Sciatic nerve (tissue), 2 donors: ENCODE measurements around the gene GNB5. TPM values are rescaled to one million over a fixed set of nuclear protein-coding genes. Genes with fewer than 3 reads are reported as not detected.

Experiments used
- ATAC-seq: fragments of 200-7000 bp; cut with Tn5 transposase; one replicate; pipeline ENCODE4 v1.9.1; 2020; ENCODE audit warnings: mild to moderate bottlenecking, moderate library complexity
- DNase-seq: peaks from one replicate; pipeline ENCODE4 v3.0.0-alpha.2; 2020; ENCODE audit warnings: low spot score
- intact Hi-C: fragments of 100-400 bp; cut with DNase I; formaldehyde crosslinking; loops from one replicate; pipeline ENCODE4 v1.14.2; 2022
- total RNA-seq: library from RNA; stranded (reverse); fragmentation: NEBNext Ultra II Directional; extraction: Animal tissue kit (Norgen Biotek cat#: 25700); gene quantifications from one replicate; pipeline ENCODE4 v1.2.1, GENCODE V29; 2021
- donor health status: DM: no; HTN: no; CAD: no.
- donor health status: DM: no; HTN: no; CAD: no.

Gene GNB5
- total RNA-seq, 1 donor from 2014 or later: 12.8 TPM

DNA sequence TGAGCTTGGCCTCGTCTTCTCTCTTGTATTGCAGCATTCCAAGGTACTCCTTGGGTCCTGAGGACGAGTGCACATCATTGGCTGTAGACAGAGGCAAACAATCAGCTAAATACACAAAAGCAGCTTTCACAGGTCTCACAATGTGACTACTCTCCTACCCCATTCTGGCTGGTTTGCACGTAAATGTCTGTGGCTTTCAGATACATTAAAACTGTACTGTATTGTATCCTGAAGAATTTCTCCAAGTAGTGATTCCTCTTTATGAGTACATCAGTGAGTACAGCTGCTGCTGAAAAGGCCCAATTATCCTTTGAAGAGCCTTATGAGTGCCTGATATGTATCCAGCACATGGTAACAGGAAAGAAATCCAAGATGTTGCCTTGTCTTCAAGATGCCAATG is 22.0 kb upstream of the GNB5 start:
- no peak for ATAC-seq
- intact Hi-C loops: no loop called here
- DNase-seq: no peak

DNA sequence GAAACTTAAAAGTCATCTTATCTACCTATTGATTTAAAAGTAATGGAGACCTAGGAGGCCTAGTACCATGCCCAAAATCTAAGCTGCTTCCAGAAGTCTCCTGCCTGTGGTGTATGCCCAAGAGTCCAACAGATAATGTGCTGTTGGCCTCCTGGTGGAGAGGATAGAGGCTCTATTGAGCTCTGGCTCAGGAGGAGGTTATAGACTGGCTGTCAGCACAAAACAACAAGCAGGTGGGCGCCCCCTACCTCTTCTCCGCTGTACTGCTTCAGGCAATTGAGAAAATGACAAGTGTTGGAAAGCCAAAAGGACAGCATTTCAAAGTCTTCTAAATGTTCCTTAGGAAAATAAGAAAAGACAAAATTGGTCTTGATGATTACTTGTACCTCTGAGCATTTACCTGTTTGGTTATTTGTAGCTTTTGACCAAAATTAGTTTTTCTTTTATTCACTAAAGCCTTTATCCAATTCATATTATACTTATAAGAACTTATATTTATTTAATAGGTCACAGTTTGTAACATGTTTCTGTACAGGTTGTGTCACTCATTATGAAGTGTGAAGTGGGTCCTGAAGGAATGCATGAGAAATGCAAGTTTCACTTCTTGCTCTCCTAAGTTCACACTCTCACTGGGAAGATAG is 17.2 kb upstream of the GNB5 start:
- intact Hi-C loops: no loop called here
- DNase-seq (no peak), ATAC-seq (no peak)

DNA sequence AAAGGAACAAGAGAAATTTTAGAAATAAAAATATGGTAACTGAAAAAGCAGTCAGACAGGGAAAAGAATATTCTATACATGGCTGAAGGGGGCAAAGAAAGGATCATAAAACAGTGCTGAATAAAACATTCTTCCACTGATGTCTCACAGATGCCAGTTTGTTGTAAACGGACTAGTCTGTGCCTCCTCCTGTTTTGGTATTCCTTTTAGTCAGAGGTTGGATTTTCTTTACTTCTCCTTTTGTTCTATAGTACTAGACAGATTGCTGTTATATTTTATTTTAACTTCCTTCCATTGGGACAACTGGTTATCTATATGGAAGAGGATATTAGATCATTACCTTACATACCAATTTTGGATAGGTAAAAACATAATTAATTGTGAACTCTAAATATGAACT is 16.0 kb upstream of the GNB5 start:
- intact Hi-C loops: no loop called here
- DNase-seq (no peak), ATAC-seq (no peak)

DNA sequence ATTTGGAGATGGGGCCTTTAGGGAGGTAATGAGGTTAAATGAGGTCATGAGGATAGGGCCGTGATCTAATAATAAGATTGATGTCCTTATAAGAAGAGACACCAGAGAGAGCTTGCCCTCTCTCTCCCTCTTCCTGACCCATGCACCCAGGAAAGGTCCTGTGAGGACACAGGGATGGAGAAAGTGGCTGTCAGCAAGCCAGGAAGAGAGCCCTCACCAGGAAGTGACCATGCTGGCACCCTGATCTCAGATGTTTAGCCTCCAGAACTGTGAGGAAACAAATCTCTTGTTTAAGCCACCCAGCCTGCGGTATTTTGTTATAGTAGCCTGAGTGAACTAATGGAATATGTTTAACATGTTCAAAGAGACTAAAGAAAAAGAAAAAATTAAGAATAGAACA is 15.3 kb upstream of the GNB5 start:
- ATAC-seq: no peak
- intact Hi-C loops: no loop called here
- no peak for DNase-seq

DNA sequence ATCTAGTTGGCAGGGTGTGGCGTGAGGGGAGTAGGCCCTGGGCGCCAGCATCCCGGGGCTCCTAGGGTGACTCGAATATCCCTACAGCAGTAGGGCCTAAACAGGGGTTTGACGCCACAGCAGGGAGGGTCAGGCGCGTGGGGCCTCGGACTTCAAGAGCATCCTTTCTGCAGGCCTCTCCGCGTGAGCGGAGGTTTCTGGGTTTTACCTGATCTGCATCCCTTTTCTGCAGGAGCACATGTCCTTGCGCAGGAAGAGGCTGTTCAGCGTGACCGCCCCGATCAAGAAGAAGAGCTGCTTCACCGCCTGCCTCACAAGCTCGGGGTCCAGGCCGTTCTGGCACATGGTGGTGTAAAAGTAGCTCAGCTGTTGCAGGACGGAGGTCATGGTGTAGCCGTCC is 13.5 kb upstream of the GNB5 start:
- ATAC-seq (no peak), DNase-seq (no peak)
- intact Hi-C loops: no loop called here

DNA sequence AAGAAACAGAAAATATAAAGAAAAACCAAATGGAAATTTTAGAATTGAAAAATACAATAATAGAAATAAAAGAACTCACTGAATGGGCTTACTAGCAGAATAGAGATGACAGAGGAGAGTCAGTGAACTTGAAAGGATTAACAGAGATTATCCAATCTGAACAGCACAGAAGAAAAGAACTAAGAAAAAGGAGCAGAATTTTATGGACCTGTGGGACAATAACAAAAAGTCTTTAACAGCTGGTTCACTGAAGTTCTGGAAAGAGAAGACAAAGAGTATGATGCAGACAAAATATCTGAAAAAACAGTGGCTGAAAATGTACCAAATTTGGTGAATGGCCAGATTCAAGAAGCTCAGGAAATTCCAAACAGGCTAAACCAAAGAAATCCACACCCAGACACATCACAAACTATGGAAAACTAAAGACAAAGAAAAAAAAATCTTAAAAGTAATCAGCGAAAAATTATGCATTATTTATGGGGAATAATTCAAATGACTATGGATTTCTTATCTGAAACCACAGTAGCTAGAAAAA is 9.7 kb upstream of the GNB5 start:
- intact Hi-C loops: no loop called here
- DNase-seq (no peak), ATAC-seq (no peak)

DNA sequence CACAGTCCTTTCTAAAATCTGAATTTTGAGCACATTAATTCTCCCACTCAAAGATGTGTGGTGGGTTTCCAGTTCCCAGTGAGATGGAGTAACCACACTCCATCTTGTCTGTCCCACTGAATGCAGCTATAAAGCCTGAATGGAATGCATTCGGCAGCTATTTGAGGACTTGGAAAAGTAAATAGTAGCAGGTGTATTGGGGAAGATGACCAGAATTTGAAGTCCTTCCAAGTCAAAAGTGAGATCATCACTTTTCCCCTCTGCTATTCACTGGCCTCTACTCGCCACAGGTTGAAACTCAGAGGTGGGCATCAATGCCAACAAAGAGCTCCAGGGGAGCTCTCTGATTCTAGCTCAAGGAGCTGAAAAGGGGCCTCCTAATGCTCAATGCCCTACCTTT is 8.1 kb upstream of the GNB5 start:
- intact Hi-C loops: no loop called here
- DNase-seq (no peak), ATAC-seq (no peak)

DNA sequence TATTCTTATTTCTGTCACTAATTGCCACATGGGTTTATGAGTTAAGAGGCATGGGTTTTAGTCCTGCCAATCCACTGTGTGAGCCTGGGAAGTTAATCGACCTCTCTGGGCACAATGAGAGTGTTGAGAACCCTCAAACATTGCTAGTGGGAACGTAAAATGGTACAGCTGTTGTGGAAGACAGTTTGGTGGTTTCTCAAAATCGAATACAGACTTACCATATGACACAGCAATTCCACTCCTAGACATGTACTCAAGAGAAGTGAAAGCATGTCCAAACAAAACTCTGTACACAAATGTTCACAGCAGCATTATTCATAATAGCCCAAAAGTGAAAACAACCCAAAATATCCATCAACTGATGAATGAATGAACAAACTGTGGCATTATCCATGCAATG is 5.7 kb upstream of the GNB5 start:
- ATAC-seq (no peak), DNase-seq (no peak)
- intact Hi-C loops: no loop called here

DNA sequence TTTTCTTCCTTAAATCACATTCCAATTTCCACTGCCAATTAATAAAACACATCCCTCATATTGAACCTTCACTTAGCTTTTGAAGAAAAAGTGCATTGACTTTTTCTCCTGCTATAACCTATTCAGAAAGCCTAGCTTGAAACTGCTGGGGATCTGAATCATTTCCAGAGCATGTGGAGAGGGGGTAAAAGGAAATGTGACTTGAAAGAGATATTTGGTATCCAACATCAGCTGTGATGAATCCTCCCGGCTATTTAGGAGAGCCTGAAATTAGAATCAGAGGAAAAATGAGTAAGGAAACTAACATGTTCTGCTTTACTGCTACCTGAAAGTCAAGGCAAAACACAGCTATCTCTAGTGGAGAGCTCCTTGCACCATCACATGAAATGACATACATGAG is 2.6 kb upstream of the GNB5 start:
- ATAC-seq (no peak), DNase-seq (no peak)
- intact Hi-C loops: no loop called here

DNA sequence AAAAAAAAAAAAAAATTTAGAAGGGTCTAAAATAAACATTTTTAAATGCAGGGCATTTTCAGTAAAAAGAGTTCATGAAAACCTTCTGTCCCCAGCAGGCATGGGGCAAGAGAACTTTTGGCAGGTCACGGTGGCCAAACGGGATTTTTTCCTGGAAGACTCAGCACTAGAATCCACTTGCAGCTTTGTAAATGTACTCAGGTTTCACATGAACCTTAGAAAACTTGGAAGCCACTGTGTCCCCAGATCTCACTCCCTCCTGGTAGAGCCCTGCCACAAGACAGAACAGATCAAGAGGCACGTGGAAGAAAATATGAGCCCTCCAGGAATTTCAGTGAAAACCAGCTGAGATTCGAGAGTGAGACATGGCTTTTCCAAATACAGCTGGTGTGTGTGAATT is 2.1 kb upstream of the GNB5 start:
- intact Hi-C loops: no loop called here
- DNase-seq: no peak
- no peak for ATAC-seq

DNA sequence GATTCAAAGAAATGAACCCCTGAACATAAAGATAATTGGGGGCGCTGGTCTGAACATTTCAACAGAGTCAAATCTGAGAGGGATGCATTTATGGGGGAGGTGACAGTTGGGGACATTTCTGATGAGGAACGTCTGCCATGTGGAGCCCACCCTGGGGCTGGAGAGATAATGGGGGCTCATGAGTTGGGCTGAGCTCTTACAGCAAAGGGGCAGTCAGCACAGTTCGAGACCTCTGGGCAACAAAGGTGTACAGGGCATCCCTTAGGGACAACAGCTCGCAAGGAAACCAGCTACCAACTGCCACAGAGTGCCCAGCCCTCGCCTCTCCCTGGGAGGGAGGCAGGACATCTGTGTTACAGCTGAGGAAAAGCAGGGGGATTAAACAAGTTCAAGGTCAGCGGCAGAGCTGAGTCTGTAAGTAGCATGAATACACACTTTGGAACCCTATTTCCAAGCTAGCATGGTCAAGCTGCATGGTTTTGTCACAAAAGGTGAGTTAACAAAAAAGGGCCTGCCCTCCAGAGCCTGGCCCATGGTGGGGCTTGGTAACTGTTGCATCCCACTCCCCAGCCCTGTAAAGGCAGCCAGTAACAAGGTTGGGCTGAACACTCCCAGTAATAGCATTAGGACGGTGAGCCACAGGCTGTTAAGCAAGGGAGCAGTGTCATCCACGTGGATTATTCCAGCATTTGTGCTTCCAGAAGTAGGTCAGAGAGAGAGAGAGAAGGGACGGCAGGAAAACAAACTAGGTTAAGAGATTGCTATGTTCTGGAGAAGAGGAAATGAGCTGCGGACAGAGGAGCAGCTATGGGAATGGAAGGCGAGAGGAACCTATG is 4.3 kb downstream of the GNB5 start:
- ATAC-seq (no peak), DNase-seq (no peak)
- intact Hi-C loops: no loop called here

DNA sequence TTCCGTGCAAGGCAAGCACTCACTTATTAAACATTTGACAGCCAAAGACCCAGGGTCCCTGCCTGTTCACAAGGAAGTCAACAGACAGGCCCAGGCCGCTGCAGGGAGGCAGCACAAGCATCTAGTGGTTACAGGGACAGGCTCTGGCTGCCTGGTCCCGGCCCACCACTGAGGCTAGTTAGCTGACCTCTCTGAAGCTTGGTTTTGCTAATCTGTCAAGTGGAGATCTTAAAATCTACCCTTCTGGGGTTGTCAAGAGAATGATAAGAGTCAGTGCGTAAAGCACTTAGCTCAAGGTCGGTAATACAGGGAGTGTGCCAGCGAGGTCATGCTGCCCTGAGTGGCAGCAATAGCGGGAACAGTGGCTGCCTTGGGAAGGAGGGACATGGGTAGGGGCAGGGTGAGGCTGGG is 6.0 kb downstream of the GNB5 start:
- ATAC-seq (no peak), DNase-seq (no peak)
- intact Hi-C loops: no loop called here

DNA sequence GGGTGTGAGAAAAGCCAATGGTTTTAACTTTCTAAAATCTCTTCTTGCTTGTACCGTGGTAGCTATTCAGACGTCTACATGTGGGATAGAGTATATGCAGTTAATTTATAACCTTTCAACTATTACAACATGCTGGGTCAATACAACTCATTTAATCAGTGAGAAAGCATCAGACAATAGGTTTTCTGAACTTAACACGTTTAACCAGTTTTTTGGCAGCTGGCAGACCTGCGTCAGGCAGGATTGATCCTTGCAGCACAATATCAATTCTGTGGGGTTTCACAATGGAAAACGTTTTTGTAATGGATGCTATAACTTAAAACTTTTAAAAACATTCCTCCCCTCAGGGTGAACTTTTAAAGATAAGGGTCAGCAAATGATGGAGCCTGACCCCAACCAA is 6.5 kb downstream of the GNB5 start:
- DNase-seq (no peak), ATAC-seq (no peak)
- intact Hi-C loops: no loop called here

DNA sequence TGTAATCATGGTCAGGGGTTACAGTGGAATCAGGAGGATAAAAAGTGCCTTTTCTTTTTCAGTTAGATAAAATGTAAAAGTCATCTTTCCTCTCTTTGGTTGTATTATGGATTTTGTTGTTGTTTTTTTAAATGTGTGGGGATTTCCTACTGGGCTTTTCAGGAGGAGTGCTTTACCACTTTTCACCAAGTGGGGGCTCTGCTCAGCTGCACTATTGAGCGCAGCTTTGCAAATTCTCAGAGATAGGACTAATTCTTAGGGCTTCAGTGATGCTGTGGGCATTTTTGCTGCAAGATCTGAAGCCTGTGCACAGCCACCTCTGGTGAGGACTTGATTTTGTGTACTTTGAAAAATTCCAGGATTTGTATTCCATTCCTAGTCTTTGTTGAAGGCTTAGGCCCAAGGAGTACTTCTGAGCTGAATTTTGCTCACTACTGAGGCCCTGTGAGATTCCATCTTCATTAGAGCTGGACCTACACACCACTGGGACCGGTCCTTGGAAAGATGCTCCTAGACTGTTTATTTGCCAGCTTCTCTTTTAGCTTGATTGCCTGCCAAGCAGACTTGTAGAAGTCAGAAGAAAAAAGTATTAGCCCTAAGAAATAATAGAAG is 7.5 kb downstream of the GNB5 start:
- no peak for DNase-seq
- intact Hi-C loops: no loop called here
- ATAC-seq: no peak

DNA sequence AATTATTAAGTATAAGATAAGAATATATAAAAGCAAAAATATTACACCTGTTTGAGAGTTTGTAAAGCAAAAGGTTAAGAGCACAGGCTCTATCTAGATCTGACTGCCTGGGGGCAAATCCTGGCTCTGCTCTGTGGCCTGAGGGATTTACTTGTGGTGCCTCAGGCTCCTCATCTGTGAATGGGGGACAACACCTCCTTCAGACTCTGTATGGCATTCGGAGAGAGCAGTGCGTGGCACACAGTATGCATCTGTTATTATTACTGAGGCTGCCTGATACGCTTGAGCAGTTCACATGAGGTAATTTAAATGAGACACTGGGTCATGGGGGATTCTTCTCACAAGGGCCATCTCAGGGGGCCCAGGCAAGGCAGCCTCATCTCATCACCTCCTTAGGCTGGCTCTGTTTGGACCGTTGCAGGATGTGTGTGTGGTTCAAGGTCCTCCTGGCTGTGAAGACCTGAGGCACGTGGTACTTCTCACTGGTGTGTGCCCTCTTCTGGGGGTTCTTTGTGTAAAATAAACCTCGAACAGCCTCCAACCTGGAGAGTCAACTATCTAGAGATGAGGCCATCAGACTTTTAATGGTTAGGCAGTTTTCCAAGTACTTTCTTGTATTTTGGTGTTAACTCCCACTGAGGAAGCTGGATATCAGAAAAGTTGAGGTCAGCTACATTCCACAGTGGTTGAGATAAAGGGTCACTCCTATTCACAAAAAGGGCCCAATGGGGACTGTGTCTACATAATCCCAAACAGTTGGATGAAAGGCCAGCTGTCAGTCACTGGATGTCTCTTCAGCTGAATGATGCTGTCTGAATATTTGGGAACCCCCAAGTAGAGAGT is 9.0 kb downstream of the GNB5 start:
- intact Hi-C loops: no loop called here
- no peak for ATAC-seq
- DNase-seq: no peak

DNA sequence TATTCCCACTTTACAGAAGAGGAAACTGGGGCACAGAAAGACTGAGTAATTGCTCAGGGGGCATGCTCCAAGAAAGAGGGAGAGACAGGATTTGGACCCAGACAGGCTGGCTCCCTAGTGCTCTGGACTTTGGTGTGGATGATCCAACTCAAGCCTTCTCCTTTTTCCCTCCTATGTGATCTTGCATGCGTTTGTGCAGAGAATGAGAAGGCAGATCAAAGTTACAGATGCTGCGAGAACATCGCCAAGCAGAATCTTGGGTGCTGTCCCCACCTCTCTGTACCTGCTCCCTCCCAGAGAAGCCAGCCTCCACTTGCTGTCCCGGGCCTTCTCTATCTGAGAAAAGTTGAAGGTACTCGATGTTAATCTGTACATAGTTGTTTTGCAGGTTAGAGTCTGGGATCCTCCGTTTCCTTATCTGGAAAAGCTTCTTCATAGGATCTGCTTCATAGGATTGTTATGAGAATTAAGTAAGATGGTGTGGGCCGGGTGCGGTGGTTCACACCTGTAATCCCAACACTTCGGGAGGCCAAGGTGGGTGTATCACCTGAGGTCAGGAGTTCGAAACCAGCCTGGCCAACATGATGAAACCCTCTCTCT is 10.2 kb downstream of the GNB5 start:
- DNase-seq: no peak
- intact Hi-C loops: no loop called here
- no peak for ATAC-seq

DNA sequence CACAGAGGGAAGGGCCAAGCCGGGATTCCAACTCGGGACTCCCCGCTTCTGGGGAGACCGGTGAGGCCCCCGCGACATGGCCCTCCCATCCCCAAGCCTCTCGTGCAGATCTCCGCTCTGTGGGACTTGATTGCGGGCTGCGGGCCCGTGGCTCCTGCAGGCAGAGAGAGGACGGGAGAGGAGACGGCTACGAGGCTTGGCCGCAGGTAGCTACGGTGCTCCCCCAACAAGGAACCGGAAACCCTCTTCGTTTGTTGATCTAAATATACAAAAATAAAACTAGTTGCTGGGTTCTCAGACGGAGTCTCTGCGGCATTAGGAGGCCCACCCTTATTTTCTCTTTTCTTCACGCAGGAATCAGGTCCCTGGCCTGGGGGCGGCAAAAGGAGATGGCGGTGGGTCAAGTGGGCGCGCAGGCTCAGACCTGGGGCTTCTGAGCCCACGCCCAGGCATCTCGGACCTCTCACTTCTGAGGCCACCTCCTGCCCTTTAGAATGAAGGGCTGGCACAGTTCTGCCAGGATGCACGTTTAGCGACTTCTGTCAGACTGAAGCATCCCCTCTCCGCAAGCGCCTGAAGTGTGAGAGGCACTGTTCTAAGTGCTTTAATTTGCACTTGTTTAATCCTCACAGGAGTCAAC is 10.9 kb downstream of the GNB5 start:
- intact Hi-C loops: no loop called here
- peak; percentile 50 for ATAC-seq
- no peak for DNase-seq
